ENCODE results near the gene ADGRV1. TPM values are rescaled to one million over a fixed set of nuclear protein-coding genes. Genes with fewer than 3 reads are reported as not detected.

The ADGRV1 gene
- total and polyA plus RNA-seq, 8 donors, result 12.5 to 36.4 (median 16.9) TPM

- Histone ChIP-seq H3K9me3 (no peaks in the 10 kb centered on the region), H3K27me3 (no peaks in the 10 kb centered on the region), H3K27ac (no peak overlapping the region), H3K36me3 (no peaks in the 10 kb centered on the region), H3K4me1 (no peaks in the 10 kb centered on the region), H3K4me3 (no peak overlapping the region)
- DNase-seq, result no peak
- no peak for TF ChIP-seq CTCF (IDR thresholded peaks at IDR 0.05)
- intact Hi-C loops (cut with DNase I), result no loop called here
- no peak for ATAC-seq
These were observed 42.9 kb downstream of the ADGRV1 start for GRCh38 chr5:90601468-90601867.

GRCh38 chr5:90602681-90603080, 44.1 kb downstream of the ADGRV1 start:
- ATAC-seq (no peak), DNase-seq (no peak)
- Histone ChIP-seq H3K36me3 (no peaks in the 10 kb centered on the region), H3K9me3 (no peaks in the 10 kb centered on the region), H3K27me3 (no peaks in the 10 kb centered on the region), H3K27ac (no peak overlapping the region), H3K4me3 (no peak overlapping the region), H3K4me1 (no peaks in the 10 kb centered on the region)
- intact Hi-C loops (cut with DNase I), result no loop called here
- TF ChIP-seq CTCF (IDR thresholded peaks at IDR 0.05), result no peak

DNA sequence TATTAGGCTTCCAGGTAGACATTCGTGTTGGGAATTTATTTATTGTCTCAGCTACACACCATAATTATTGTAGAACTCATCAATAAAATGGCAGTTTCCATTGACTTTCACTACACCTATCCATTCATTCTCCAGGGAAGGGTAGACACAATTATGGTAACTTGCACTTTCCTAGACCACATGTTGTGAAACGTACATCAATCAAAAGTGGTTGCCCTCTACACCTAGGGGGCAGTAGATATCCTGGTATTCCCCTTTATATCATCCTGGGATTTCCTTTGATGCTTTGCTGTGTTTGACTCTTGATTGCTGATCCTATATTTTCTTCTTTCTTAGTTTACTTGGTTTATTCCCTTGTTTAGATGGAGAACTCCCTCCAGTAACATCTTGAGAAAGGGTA, 47.9 kb downstream of the ADGRV1 start:
- no peaks in the 10 kb centered on the region for H3K27me3 ChIP-seq
- intact Hi-C loops (cut with DNase I), result no loop called here
- peak; percentile 16 for ATAC-seq

GRCh38 chr5:90612919-90613318, 54.3 kb downstream of the ADGRV1 start:
- DNase-seq (no peak), ATAC-seq (peak; percentile 78)
- intact Hi-C loops (cut with DNase I), result no loop called here

More for the DNA sequence above, 47.9 kb downstream of the ADGRV1 start:
- Histone ChIP-seq H3K27ac (no peak overlapping the region), H3K4me3 (no peak overlapping the region), H3K4me1 (no peaks in the 10 kb centered on the region), H3K36me3 (no peaks in the 10 kb centered on the region), H3K9me3 (no peaks in the 10 kb centered on the region)
- no peak for DNase-seq
- TF ChIP-seq CTCF (IDR thresholded peaks at IDR 0.05), result no peak

GRCh38 chr5:90613459-90613858, 54.9 kb downstream of the ADGRV1 start:
- intact Hi-C loops (cut with DNase I), result no loop called here
- no peak for TF ChIP-seq CTCF (IDR thresholded peaks at IDR 0.05)
- Histone ChIP-seq H3K27ac (no peak overlapping the region), H3K36me3 (no peaks in the 10 kb centered on the region), H3K27me3 (no peaks in the 10 kb centered on the region), H3K4me3 (no peak overlapping the region), H3K9me3 (no peaks in the 10 kb centered on the region), H3K4me1 (no peaks in the 10 kb centered on the region)
- ATAC-seq (no peak), DNase-seq (no peak)

More at GRCh38 chr5:90612919-90613318, 54.3 kb downstream of the ADGRV1 start:
- no peak for TF ChIP-seq CTCF (IDR thresholded peaks at IDR 0.05)
- Histone ChIP-seq H3K27ac (no peak overlapping the region), H3K36me3 (no peaks in the 10 kb centered on the region), H3K27me3 (no peaks in the 10 kb centered on the region), H3K9me3 (no peaks in the 10 kb centered on the region), H3K4me3 (no peak overlapping the region), H3K4me1 (no peaks in the 10 kb centered on the region)
